GM21381 (cell line): Measurements from ENCODE around the gene SEC62.

Source experiments
- ATAC-seq: cut with Tn5 transposase; IDR thresholded peaks from one replicate; pipeline ENCODE4 v1.9.1; 2021; ENCODE audit warnings: mild to moderate bottlenecking, moderate library complexity; ENCODE audit not compliant: unreplicated experiment

SEC62 gene

GRCh38 chr3:169966951-169967915, 626 bp downstream of the SEC62 start:
- peak; percentile 35 for ATAC-seq

- no peak for ATAC-seq
Observed at GRCh38 chr3:169968224-169968885, 1.7 kb downstream of the SEC62 start.

- ATAC-seq, result no peak
Observed at GRCh38 chr3:169969174-169970095, 2.8 kb downstream of the SEC62 start.

GRCh38 chr3:169970847-169971246, 4.2 kb downstream of the SEC62 start:
- ATAC-seq, result no peak

GRCh38 chr3:169971522-169971921, 4.9 kb downstream of the SEC62 start:
- ATAC-seq, result no peak

GRCh38 chr3:169980055-169980454, 13.4 kb downstream of the SEC62 start:
- no peak for ATAC-seq

- ATAC-seq, result no peak
Observed at GRCh38 chr3:169984292-169984691, 17.7 kb downstream of the SEC62 start.

GRCh38 chr3:169990431-169990830, 23.8 kb downstream of the SEC62 start:
- no peak for ATAC-seq

GRCh38 chr3:169992156-169992555, 25.5 kb downstream of the SEC62 start:
- ATAC-seq, result no peak

GRCh38 chr3:169992781-169993180, 26.2 kb downstream of the SEC62 start:
- ATAC-seq, result no peak

- no peak for ATAC-seq
Observed at GRCh38 chr3:169993761-169994160, 27.2 kb downstream of the SEC62 start.

GRCh38 chr3:169996063-169996462, 29.5 kb downstream of the SEC62 start:
- ATAC-seq, result no peak

- ATAC-seq, result peak; percentile 30
Observed at GRCh38 chr3:169998668-169999131, 32.1 kb downstream of the SEC62 start.

GRCh38 chr3:169999433-169999832, 32.8 kb downstream of the SEC62 start:
- peak; percentile 86 for ATAC-seq

GRCh38 chr3:170000051-170000450, 33.4 kb downstream of the SEC62 start:
- no peak for ATAC-seq

GRCh38 chr3:170002231-170002630, 35.6 kb downstream of the SEC62 start:
- ATAC-seq, result no peak

- ATAC-seq, result no peak
Observed at GRCh38 chr3:170002879-170003278, 36.3 kb downstream of the SEC62 start.

GRCh38 chr3:170003881-170004356, 37.3 kb downstream of the SEC62 start:
- ATAC-seq, result no peak

- peak; percentile 76 for ATAC-seq
Observed at GRCh38 chr3:170007031-170007663, 40.5 kb downstream of the SEC62 start.

- ATAC-seq, result no peak
Observed at GRCh38 chr3:170010498-170010897, 43.9 kb downstream of the SEC62 start.
